ENCODE measurements around the gene BEND7. TPM values are rescaled to one million over a fixed set of nuclear protein-coding genes. Genes with fewer than 3 reads are reported as not detected.
"Not testable (repeated sequence)": the region's sequence is repeated elsewhere in the genome, so short reads cannot be mapped to it uniquely, and the experiment has no call there.

Gene BEND7
- total RNA-seq, 1 donor from 2014 or later = 3.1 TPM

DNA sequence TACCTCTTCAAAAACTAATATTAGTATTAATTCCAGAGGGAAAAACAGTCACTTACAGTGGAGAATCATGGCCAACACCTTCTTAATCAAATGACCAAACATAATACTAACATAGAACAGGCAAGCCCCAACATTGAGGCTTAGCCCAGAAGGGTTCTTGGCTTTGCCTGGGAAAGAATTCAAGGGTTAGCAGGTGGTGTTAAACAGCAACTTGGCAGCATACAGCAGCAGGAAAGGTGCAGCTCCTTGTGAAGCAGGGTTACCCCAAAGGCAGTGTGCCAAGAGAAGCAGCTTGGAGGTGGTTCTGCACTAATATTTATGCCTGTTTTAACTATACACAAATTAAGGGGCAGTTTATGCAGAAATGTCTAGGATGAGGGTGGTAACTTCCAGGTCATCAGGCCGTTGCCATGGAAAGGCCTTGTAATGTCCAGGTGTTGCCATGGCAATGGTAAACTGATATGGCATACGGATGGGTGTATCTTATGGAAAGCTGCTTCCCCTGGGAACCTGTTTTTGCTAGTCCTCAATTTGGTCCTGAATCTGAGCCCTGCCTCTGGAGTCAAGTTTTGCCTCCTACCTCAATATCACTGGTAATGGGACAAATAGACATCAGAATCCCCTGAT lies 27.2 kb upstream of the BEND7 start:
- H3K9me3 Mint-ChIP-seq (ENCODE audit: unreplicated experiment) = peaks cover 3% of the 10 kb centered on the region
- TF ChIP-seq, protein P1, sequence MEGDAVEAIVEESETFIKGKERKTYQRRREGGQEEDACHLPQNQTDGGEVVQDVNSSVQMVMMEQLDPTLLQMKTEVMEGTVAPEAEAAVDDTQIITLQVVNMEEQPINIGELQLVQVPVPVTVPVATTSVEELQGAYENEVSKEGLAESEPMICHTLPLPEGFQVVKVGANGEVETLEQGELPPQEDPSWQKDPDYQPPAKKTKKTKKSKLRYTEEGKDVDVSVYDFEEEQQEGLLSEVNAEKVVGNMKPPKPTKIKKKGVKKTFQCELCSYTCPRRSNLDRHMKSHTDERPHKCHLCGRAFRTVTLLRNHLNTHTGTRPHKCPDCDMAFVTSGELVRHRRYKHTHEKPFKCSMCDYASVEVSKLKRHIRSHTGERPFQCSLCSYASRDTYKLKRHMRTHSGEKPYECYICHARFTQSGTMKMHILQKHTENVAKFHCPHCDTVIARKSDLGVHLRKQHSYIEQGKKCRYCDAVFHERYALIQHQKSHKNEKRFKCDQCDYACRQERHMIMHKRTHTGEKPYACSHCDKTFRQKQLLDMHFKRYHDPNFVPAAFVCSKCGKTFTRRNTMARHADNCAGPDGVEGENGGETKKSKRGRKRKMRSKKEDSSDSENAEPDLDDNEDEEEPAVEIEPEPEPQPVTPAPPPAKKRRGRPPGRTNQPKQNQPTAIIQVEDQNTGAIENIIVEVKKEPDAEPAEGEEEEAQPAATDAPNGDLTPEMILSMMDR (IDR thresholded peaks at IDR 0.05; ENCODE audit: partially characterized antibody, unreplicated experiment) = no peak
- H3K27me3 Mint-ChIP-seq (ENCODE audit: unreplicated experiment) = no peaks in the 10 kb centered on the region
- DNase-seq = no peak
- no peak overlapping the region for H3K4me3 Mint-ChIP-seq (ENCODE audit: unreplicated experiment)
- H3K4me1 Mint-ChIP-seq (ENCODE audit: low read depth, unreplicated experiment) = peaks cover 3% of the 10 kb centered on the region
- H3K27ac Mint-ChIP-seq (ENCODE audit: unreplicated experiment) = no peak overlapping the region
- H3K36me3 Mint-ChIP-seq (ENCODE audit: unreplicated experiment) = no peaks in the 10 kb centered on the region

DNA sequence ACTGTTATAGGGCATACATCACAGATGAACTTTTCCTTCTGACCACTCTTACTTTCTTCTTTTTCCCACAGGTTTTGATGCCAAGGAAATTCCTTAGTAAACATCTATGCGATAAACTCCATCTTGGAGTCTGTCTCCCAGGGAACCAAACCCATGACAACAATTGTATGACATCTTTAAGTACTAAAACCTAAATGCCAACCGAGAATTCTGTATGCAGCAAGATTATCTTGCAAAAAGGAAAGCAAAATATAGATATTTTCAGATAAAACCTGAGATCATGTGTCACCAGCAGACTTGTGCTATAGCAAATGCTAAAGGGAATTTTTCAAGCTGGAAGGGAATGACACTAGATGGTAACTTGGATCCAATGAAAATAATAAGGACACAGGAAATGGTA lies 22.0 kb upstream of the BEND7 start:
- DNase-seq = no peak
- no peak overlapping the region for H3K4me3 Mint-ChIP-seq (ENCODE audit: unreplicated experiment)
- H3K36me3 Mint-ChIP-seq (ENCODE audit: unreplicated experiment) = peaks cover 11% of the 10 kb centered on the region
- H3K27me3 Mint-ChIP-seq (ENCODE audit: unreplicated experiment) = no peaks in the 10 kb centered on the region
- H3K27ac Mint-ChIP-seq (ENCODE audit: unreplicated experiment) = no peak overlapping the region
- no peaks in the 10 kb centered on the region for H3K4me1 Mint-ChIP-seq (ENCODE audit: low read depth, unreplicated experiment)
- TF ChIP-seq, protein P1 (IDR thresholded peaks at IDR 0.05; ENCODE audit: partially characterized antibody, unreplicated experiment) = no peak
- peaks cover 5% of the 10 kb centered on the region for H3K9me3 Mint-ChIP-seq (ENCODE audit: unreplicated experiment)

DNA sequence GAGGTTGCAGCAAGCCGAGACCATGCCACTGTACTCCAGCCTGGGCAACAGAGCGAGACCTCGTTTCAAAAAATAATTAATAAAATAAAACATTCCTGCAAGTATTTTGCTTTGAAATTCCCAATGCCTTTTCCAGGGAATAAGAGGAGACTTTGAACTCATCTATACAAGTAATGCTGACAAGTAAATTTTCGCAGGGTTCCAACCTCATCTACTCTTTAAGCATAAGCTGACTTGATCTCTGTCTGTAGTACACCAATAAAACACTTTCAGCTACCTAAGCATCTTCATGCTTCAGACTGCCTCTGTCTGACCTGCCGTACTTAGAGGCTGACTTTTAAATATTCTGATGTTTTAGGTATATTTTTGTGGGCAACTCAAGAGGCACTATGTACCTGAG lies 13.7 kb upstream of the BEND7 start:
- TF ChIP-seq, protein P1 (IDR thresholded peaks at IDR 0.05; ENCODE audit: partially characterized antibody, unreplicated experiment) = no peak
- no peak for DNase-seq
- H3K36me3 Mint-ChIP-seq (ENCODE audit: unreplicated experiment) = no peaks in the 10 kb centered on the region
- no peaks in the 10 kb centered on the region for H3K27me3 Mint-ChIP-seq (ENCODE audit: unreplicated experiment)
- H3K4me1 Mint-ChIP-seq (ENCODE audit: low read depth, unreplicated experiment) = no peaks in the 10 kb centered on the region
- H3K27ac Mint-ChIP-seq (ENCODE audit: unreplicated experiment) = no peak overlapping the region
- H3K4me3 Mint-ChIP-seq (ENCODE audit: unreplicated experiment) = no peak overlapping the region
- no peaks in the 10 kb centered on the region for H3K9me3 Mint-ChIP-seq (ENCODE audit: unreplicated experiment)

DNA sequence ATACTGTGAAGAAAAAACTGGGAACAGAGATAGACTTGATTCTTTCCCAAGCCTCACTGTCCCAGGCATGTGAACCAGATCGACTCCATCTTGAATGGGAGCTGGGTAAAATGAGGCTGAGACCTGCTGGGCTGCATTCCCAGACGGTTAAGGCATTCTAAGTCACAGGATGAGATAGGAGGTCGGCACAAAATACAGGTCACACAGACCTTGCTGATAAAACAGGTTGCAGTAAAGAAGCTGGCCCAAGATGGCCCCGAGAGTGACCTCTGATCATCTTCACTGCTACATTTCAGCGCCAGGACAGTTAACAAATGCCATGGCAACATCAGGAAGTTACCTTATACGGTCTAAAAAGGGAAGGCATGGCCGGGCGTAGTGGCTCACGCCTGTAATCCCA lies 9.2 kb upstream of the BEND7 start:
- H3K27me3 Mint-ChIP-seq (ENCODE audit: unreplicated experiment); DNase-seq; H3K27ac Mint-ChIP-seq (ENCODE audit: unreplicated experiment); H3K9me3 Mint-ChIP-seq (ENCODE audit: unreplicated experiment); H3K4me3 Mint-ChIP-seq (ENCODE audit: unreplicated experiment); H3K4me1 Mint-ChIP-seq (ENCODE audit: low read depth, unreplicated experiment); H3K36me3 Mint-ChIP-seq (ENCODE audit: unreplicated experiment): not testable (repeated sequence)

DNA sequence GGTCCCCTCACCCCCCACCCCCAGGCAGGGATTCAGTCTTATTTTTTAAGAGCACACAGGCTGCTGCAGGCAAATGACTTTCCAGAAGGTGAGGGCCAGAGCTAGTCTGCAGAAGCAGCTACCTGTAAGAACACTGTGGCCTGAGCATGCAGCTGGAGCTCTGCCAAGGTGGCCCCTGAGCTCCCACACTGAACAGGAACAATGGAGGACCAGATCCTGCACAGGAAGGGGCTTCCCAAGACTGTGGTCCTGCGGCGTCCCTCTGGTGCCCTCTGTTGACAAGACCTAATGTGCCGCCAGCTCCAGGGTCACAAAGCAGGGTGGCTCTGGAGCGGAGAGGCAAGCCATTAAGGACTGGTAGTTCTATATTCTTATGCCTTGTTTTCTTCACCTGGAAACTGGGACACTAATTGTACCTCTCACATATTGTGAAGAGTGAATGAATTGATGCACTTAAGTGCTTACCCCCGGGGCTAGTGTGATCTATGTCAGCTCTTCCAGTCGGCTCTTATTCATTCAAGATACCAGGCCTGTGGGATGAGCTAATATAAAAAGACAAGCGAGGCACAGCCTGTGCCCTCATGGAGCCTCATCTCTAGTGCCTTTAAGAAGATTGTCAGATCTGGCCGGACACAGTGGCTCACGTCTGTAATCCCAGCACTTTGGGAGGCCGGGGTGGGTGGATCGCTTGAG lies 8.0 kb upstream of the BEND7 start:
- Mint-ChIP-seq H3K4me3 (ENCODE audit: unreplicated experiment) (no peak overlapping the region), H3K27me3 (ENCODE audit: unreplicated experiment) (no peaks in the 10 kb centered on the region), H3K9me3 (ENCODE audit: unreplicated experiment) (no peaks in the 10 kb centered on the region), H3K36me3 (ENCODE audit: unreplicated experiment) (no peaks in the 10 kb centered on the region), H3K4me1 (ENCODE audit: low read depth, unreplicated experiment) (no peaks in the 10 kb centered on the region), H3K27ac (ENCODE audit: unreplicated experiment) (no peak overlapping the region)
- TF ChIP-seq, protein P1 (IDR thresholded peaks at IDR 0.05; ENCODE audit: partially characterized antibody, unreplicated experiment) = peak; percentile 63
- peak; percentile 82 for DNase-seq

Data from glutamatergic neuron (in vitro differentiated cells).